Cerebellar cortex (tissue), 1 donor: ENCODE results near the gene APOBEC3C.
"Not testable (repeated sequence)": the region's sequence is repeated elsewhere in the genome, so short reads cannot be mapped to it uniquely, and the experiment has no call there.

Experiments used
- DNase-seq: peaks from one replicate; pipeline ENCODE4 v3.0.0-alpha.2; 2015; ENCODE audit warnings: low spot score

APOBEC3C gene

DNA sequence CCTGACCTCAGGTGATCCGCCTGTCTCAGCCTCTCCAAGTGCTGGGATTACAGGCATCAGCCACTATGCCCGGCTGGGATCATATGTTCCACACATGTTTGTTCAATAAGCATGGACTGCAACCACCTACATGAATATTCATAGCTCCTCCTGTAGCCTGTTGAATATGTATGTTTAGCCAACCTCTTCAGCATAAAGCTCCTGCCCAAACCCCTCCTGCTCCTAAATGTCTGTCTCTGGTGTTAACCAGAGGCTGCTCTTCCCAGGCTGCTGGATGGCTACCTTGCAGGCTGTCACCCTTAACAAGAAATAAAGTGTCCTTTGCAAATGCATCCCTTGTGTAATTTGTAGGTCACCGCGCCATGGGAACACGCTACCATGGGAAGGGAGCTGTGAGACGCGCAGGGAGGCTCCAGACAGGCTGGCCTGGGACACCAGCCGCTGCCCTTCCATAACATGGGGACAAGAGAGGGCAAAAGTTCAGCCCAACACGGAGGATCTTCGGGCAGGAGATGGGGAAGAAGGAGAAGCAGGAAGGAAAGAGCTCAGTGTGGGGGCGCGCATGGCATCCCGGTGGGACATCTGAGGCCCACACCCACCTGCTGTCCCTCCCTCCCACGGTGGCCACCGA lies 6.1 kb downstream of the APOBEC3C start:
- DNase-seq = peak; percentile 46

GRCh38 chr22:39021552-39022250 lies 7.6 kb downstream of the APOBEC3C start:
- no peak for DNase-seq

DNA sequence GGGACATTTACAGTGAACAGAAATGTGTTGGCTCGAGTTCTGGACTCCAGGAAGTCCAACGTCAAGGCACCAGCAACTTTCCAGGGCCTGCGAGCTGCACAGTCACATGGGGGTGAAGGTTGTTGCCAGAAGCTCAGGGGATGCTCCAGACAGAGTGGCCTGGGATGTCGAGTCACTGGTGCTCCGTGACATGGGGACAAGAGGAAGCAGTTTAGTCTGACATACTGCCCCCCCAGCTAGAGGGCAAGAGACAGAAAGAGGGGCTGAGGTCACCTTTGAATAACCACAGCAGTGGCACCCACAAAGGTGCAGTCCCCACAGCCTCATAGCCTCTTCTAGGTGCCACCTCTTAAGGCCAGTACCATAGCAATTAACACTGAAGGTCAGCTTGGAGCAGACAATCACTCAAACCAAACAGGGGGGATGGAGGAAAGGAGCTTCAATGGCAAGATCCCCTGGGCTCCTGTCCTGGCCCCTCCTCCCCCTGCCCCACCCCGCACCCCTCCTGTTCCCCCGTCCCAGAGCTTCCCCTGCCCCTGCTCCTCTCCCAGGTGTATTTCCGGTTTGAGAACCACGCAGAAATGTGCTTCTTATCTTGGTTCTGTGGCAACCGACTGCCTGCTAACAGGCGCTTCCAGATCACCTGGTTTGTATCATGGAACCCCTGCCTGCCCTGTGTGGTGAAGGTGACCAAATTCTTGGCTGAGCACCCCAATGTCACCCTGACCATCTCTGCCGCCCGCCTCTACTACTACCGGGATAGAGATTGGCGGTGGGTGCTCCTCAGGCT lies 10.7 kb downstream of the APOBEC3C start:
- DNase-seq = no peak

- no peak for DNase-seq
These were observed 12.6 kb downstream of the APOBEC3C start for GRCh38 chr22:39026509-39027150.

DNA sequence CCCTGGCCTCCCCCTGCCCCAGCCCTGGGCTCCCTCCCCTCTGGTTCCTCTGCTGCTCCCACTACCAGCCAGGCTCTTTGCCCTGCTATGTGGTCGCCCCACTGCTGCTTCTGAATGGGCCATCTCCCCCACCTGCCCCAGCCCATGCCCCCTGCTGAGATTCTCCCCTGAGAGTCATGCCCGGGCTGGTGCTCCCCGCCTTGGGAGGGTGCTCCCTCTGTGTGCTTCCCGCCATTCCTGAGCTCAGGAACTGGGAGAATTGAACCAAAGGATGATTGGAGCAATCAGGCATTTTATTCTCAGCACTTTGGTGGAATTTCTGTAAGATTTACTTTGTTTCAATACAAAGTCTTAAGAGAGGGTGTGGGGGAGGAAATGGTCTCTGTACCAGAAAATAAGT lies 13.7 kb downstream of the APOBEC3C start:
- DNase-seq = no peak

GRCh38 chr22:39028281-39028680 lies 14.2 kb downstream of the APOBEC3C start:
- DNase-seq = no peak

- no peak for DNase-seq
These were observed 15.2 kb downstream of the APOBEC3C start for GRCh38 chr22:39029227-39029626.

GRCh38 chr22:39030705-39031104 lies 16.6 kb downstream of the APOBEC3C start:
- no peak for DNase-seq

DNA sequence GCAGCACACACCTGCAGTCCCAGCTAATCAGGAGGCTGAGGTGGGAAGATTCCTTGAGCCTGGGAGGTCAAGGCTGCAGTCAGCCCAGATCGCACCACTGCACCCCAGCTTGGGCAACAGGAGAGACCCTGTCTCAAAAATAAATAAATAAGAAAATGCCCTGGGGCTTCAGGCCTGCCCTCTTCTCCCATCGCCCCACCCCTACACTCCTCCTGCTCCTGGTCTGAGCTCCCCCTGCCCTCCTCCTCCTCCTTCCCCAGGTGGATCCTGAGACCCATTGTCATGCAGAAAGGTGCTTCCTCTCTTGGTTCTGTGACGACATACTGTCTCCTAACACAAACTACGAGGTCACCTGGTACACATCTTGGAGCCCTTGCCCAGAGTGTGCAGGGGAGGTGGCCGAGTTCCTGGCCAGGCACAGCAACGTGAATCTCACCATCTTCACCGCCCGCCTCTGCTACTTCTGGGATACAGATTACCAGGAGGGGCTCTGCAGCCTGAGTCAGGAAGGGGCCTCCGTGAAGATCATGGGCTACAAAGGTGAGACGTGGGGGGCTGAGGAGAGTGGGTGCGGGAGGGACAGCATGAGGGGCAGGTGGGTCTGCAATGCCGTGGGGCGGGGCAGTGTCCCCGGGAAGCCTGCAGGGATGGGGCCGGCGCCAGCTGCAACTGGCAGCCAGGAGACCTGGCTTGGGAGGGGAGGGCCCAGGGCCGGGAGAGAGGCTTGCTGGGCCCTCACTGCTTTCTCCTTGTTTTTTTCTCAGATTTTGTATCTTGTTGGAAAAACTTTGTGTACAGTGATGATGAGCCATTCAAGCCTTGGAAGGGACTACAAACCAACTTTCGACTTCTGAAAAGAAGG lies 17.6 kb downstream of the APOBEC3C start:
- not testable (repeated sequence) for DNase-seq

DNA sequence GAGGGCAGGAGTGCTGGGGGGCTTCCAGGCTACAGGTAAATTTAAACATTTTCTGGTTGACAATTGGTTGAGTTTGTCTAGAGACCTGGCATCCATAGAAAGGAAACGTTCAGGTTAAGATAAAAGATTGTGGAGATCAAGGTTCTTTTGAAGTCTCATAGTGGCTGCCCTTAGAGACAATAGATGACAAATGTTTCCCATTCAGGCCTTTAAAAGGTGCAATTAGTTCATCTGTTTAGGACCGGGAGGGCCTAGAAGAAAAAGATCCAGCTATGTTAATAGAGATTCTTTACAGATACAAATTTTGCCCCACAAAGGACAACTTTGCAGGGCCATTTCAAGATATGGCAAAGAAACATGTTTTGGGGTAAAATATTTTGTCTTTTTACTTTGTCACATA lies 23.0 kb downstream of the APOBEC3C start:
- not testable (repeated sequence) for DNase-seq

DNA sequence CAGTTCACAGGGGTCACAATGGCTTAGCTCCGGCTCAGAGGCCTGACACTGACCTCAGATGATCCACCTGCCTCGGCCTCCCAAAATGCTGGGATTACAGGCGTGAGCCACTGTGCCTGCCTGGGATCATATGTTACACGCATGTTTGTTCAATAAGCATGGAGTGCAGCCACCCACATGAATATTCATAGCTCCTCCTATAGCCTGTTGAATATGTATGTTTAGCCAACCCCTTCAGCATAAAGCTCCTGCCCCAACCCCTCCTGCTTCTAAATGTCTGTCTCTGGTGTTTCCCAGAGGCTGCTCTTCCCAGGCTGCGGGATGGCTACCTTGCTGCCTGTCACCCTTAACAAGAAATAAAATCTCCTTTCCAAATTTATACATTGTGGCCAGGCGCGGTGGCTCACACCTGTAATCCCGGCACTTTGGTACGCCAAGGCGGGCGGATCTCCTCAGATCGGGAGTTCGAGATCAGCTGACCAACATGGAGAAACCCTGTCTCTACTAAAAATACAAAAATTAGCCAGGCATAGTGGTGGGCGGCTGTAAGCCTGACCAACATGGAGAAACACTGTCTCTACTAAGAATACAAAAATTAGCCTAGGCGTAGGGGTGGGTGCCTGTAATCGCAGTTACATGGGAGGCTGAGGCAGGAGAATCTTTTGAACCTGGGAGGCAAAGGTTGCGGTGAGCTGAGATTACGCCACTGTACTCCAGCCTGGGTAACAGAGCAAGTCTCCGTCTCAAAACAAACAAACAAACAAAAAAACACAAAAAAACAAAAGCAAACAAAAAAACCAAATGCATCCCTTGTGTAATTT lies 25.5 kb downstream of the APOBEC3C start:
- DNase-seq = no peak

DNA sequence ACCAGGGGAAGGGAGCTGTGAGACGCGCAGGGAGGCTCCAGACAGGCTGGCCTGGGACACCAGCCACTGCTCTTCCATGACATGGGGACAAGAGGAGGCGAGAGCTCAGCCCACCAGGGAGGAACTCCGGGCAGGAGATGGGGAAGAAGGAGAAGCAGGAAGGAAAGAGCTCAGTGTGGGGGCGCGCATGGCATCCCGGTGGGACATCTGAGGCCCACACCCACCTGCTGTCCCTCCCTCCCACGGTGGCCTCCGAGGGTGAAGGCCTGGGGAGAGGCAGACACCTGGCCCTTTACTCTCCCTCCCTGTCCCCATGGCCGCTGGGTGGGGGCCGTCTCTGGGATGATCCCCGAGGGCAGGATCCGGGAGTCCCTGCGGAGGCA lies 26.1 kb downstream of the APOBEC3C start:
- DNase-seq = not testable (repeated sequence)

GRCh38 chr22:39040538-39041296 lies 26.7 kb downstream of the APOBEC3C start, which contains the start of gene APOBEC3F:
TSS of gene APOBEC3F (plus strand) at chr22:39040864. CDS start at chr22:39040961, 97 bp downstream.
- DNase-seq = peak; percentile 31

GRCh38 chr22:39041908-39042307 lies 27.9 kb downstream of the APOBEC3C start:
- no peak for DNase-seq

DNA sequence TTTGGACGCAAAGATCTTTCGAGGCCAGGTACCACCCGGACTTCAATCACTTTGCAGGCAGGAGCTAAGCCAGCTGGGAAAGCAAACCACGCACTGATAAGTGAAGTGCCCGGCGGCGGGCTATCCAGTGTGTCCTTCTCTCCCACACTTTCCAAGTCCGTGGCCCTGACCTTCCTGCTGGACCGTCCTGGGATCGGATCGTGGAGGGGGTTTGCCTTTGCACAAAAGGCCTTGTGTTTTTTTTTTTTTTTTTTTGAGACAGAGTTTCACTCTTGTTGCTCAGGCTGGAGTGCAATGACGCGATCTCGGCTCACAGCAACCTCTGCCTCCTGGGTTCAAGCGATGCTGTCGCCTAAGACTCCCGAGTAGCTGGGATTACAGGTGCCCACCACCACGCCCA lies 29.0 kb downstream of the APOBEC3C start:
- DNase-seq = not testable (repeated sequence)

DNA sequence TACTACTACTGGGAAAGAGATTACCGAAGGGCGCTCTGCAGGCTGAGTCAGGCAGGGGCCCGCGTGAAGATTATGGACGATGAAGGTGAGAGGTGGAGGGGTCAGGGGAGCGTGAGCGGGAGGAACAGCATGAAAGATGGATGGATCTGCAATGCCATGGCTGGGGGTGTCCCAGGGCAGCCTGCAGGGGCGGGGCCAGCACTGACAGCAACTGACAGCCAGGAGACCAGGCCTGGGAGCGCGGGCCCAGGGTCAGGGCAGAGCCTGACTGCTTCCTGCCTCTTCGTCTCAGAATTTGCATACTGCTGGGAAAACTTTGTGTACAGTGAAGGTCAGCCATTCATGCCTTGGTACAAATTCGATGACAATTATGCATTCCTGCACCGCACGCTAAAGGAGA lies 31.1 kb downstream of the APOBEC3C start:
- DNase-seq = not testable (repeated sequence)

DNA sequence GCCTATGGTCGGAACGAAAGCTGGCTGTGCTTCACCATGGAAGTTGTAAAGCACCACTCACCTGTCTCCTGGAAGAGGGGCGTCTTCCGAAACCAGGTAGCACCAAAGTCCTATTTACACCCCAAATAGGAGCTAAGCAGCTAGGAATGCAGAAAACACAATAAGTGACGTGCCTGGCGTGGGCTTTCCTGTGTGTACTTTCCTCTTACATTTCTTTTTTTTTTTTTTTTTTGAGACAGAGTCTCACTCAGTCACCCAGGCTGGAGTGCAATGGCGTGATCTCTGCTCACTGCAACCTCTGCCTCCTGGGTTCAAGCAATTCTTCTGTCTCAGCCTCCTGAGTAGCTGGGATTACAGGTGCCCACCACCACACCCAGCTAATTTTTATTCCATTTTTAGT lies 35.4 kb downstream of the APOBEC3C start:
- DNase-seq = not testable (repeated sequence)

DNA sequence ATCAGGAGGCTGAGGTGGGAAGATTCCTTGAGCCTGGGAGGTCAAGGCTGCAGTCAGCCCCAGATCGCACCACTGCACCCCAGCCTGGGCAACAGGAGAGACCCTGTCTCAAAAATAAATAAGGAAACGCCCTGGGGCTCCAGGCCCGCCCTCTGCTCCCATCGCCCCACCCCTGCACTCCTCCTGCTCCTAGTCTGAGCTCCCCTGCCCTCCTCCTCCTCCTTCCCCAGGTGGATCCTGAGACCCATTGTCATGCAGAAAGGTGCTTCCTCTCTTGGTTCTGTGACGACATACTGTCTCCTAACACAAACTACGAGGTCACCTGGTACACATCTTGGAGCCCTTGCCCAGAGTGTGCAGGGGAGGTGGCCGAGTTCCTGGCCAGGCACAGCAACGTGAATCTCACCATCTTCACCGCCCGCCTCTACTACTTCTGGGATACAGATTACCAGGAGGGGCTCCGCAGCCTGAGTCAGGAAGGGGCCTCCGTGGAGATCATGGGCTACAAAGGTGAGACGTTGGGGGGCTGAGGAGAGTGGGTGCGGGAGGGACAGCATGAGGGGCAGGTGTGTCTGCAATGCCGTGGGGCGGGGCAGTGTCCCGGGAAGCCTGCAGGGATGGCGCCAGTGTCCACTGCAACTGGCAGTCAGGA lies 37.9 kb downstream of the APOBEC3C start:
- not testable (repeated sequence) for DNase-seq

- DNase-seq = no peak
These were observed 41.6 kb downstream of the APOBEC3C start for GRCh38 chr22:39055658-39056057.
